Measurements from ENCODE around the gene UQCR11.

UQCR11 gene

DNA sequence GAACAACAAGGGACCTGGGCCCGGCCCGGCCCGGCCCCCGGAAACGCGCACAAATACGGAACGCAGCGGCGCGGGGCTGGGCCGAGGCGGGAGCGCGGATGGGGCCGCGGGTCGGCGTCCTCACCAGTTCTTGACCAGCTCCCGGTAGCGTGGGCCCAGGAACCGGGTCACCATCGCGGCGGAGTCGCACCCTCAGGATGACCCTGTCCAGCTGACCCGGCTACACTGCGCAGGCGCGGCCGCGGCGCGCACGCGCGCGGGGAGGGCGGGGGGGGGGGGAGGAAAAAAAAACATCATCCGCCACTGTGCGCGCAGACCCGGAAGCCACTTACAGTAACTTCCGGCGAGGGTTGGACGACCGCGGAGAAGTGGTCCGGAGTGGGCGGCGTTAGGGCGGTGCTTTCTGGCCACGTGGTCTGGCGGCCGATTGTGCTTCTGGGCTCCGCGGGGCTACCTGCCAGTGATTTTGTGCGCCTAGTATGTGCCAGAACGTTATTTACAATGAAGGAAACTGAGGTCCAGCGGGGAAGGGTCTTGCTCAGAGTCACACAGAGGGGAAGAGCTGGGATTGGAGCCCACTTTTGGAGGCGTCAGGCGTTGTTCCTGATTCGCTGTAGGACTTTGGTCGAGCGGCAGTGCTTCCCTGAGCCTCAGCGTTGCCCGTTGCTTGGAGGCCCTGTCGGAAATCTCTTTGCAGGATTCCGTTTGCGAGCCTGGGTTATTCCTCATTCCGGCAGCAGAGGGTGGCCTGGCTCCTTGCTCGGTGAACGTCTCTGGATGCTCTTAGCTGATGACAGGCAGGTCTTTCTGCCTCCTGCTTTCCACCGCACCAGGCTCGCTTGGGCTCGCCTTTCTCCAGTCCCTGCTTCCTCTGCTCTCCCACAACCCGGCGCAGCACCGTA is at the start of gene UQCR11:
UQCR11 (minus strand) TSS at position 227 of the 902 bp plus-strand sequence; CDS start at position 174, 53 bp downstream.
- TF ChIP-seq EZH2phosphoT487 (IDR thresholded peaks at IDR 0.05; ENCODE audit: low read length) (no peak), CTCF (IDR thresholded peaks at IDR 0.05; ENCODE audit: low read length) (peak; percentile 68), EZH2 (optimal IDR thresholded peaks at IDR 0.05; ENCODE audit: low read depth, low read length) (no peak)
- Histone ChIP-seq H4K20me1 (ENCODE audit: insufficient read depth, low read length) (no peaks in the 10 kb centered on the region; the same call in 1 of the 2 replicates), H3K9ac (ENCODE audit: low read length) (peak within 1 kb of the TSS; percentile 86), H3K9me3 (replicated peaks; ENCODE audit: insufficient read depth, low read length) (no peaks in the 10 kb centered on the region), H3K79me2 (ENCODE audit: low read length) (peaks cover 46% of the 10 kb centered on the region), H3F3A (ENCODE audit: insufficient read depth, low read length) (peaks cover 45% of the 10 kb centered on the region), H3K36me3 (replicated peaks; ENCODE audit: insufficient read depth, low read length) (no peaks in the 10 kb centered on the region; the same call in 1 of the 2 replicates), H3K4me2 (ENCODE audit: low read depth, low read length) (peak within 1 kb of the TSS; percentile 97), H3K4me1 (ENCODE audit: low read length) (peaks cover 8% of the 10 kb centered on the region; the same call in 1 of the 2 replicates), H3K9me2 (replicated peaks; ENCODE audit: insufficient read depth, low read length) (no peaks in the 10 kb centered on the region), H3K4me3 (ENCODE audit: low read length) (peak within 1 kb of the TSS; percentile 91), H3K27ac (ENCODE audit: low read length) (peak within 1 kb of the TSS; percentile 77), H3K27me3 (replicated peaks; ENCODE audit: insufficient read depth, low read length) (no peaks in the 10 kb centered on the region), H2AFZ (ENCODE audit: low read length) (peak within 1 kb of the TSS; percentile 74)
- DNase-seq: peak; percentile 99

- Histone ChIP-seq H3K4me2 (ENCODE audit: low read depth, low read length) (no peak overlapping the region), H3K9ac (ENCODE audit: low read length) (no peak overlapping the region), H4K20me1 (ENCODE audit: insufficient read depth, low read length) (no peaks in the 10 kb centered on the region), H3K9me3 (replicated peaks; ENCODE audit: insufficient read depth, low read length) (no peaks in the 10 kb centered on the region), H3K9me2 (replicated peaks; ENCODE audit: insufficient read depth, low read length) (no peaks in the 10 kb centered on the region), H3K4me3 (ENCODE audit: low read length) (no peak overlapping the region), H3K79me2 (ENCODE audit: low read length) (peaks cover 23% of the 10 kb centered on the region), H3K27me3 (replicated peaks; ENCODE audit: insufficient read depth, low read length) (no peaks in the 10 kb centered on the region), H3K4me1 (ENCODE audit: low read length) (peaks cover 7% of the 10 kb centered on the region), H3K27ac (ENCODE audit: low read length) (no peak overlapping the region), H2AFZ (ENCODE audit: low read length) (no peak overlapping the region), H3F3A (ENCODE audit: insufficient read depth, low read length) (peaks cover 23% of the 10 kb centered on the region), H3K36me3 (replicated peaks; ENCODE audit: insufficient read depth, low read length) (no peaks in the 10 kb centered on the region)
- no peak for DNase-seq
- TF ChIP-seq CTCF (IDR thresholded peaks at IDR 0.05; ENCODE audit: low read length) (no peak), EZH2phosphoT487 (IDR thresholded peaks at IDR 0.05; ENCODE audit: low read length) (no peak), EZH2 (optimal IDR thresholded peaks at IDR 0.05; ENCODE audit: low read depth, low read length) (no peak)
Measured at GRCh38 chr19:1654178-1654792, 49.0 kb upstream of the UQCR11 start.

DNA sequence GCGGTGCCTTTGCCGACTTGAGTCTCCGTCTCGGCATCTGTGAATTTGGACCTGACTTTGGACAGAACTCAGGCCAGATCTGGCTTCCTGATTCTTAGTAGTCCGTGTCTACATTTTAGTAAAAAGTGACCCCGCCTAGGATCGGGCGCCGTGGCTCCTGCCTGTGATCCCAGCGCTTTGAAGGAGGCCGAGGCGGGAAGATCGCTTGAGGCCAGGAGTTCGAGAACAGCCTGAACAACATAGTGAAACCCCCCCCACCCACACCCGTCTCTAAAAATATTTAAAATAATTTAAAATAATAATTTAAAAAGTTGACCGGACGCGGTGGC is 48.0 kb upstream of the UQCR11 start:
- Histone ChIP-seq H3K4me3 (ENCODE audit: low read length) (peak overlapping the region; percentile 82), H3K9ac (ENCODE audit: low read length) (peak overlapping the region; percentile 96), H2AFZ (ENCODE audit: low read length) (peak overlapping the region; percentile 99), H3F3A (ENCODE audit: insufficient read depth, low read length) (peaks cover 33% of the 10 kb centered on the region), H3K27me3 (replicated peaks; ENCODE audit: insufficient read depth, low read length) (no peaks in the 10 kb centered on the region), H3K9me2 (replicated peaks; ENCODE audit: insufficient read depth, low read length) (no peaks in the 10 kb centered on the region), H3K4me2 (ENCODE audit: low read depth, low read length) (peak overlapping the region; percentile 87), H3K27ac (ENCODE audit: low read length) (peak overlapping the region; percentile 85), H3K9me3 (replicated peaks; ENCODE audit: insufficient read depth, low read length) (no peaks in the 10 kb centered on the region), H4K20me1 (ENCODE audit: insufficient read depth, low read length) (no peaks in the 10 kb centered on the region), H3K79me2 (ENCODE audit: low read length) (peaks cover 32% of the 10 kb centered on the region), H3K36me3 (replicated peaks; ENCODE audit: insufficient read depth, low read length) (no peaks in the 10 kb centered on the region), H3K4me1 (ENCODE audit: low read length) (peaks cover 14% of the 10 kb centered on the region)
- TF ChIP-seq EZH2 (optimal IDR thresholded peaks at IDR 0.05; ENCODE audit: low read depth, low read length) (no peak), EZH2phosphoT487 (IDR thresholded peaks at IDR 0.05; ENCODE audit: low read length) (no peak), CTCF (IDR thresholded peaks at IDR 0.05; ENCODE audit: low read length) (no peak)
- DNase-seq: no peak

Measured in MM.1S (cell line).